SH-SY5Y (cell line): ENCODE data around the gene FRAT1.

Experiments
- GATA2 ChIP-seq: IDR thresholded peaks from 2 replicates; pipeline ENCODE4 v1.6.1; 2011; ENCODE audit warnings: mild to moderate bottlenecking, low read depth, low read length
- GATA3 ChIP-seq: IDR thresholded peaks from 2 replicates; pipeline ENCODE4 v1.6.1; 2011; ENCODE audit warnings: low read depth, mild to moderate bottlenecking, low read length, moderate library complexity

The FRAT1 gene, protein sequence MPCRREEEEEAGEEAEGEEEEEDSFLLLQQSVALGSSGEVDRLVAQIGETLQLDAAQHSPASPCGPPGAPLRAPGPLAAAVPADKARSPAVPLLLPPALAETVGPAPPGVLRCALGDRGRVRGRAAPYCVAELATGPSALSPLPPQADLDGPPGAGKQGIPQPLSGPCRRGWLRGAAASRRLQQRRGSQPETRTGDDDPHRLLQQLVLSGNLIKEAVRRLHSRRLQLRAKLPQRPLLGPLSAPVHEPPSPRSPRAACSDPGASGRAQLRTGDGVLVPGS

DNA sequence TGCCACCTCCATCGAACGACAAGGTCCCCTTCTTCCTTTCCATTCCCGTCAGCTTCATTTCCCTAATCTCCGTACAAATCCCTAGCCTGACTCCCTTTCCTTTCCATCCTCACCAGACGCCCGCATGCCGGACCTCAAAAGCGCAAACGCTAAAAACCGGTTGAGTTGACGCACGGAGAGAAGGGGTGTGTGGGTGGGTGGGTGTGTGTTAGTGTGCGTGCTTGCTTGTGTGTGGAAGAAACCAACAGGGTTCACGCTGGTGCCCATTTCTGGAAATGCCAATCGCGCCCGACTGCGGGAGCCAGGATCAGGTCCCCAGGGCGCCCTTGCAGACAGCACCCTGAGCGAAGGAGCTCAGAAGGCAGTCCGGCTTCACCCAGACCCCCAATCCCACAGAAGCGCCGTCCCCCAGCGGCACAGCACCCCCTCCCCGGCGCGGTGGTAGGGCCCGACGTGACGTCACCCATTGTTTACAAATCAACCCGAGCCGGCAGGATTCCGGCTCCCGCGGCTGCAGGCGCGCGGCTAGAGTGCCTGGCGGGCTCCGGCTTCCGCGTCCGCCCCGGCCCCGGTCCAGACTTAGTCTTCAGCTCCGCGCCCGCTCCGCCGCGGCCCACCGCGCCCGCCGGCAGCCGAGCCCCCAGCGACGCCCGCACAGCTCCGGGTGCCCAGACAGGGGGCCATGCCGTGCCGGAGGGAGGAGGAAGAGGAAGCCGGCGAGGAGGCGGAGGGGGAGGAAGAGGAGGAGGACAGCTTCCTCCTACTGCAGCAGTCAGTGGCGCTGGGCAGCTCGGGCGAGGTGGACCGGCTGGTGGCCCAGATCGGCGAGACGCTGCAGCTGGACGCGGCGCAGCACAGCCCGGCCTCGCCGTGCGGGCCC, at the start of gene FRAT1:
TSS of gene FRAT1 (plus strand) at position 500 of the 880 bp plus-strand sequence. CDS start at position 683, 183 bp downstream.
- no peak for TF ChIP-seq GATA2
- no peak for TF ChIP-seq GATA3

DNA sequence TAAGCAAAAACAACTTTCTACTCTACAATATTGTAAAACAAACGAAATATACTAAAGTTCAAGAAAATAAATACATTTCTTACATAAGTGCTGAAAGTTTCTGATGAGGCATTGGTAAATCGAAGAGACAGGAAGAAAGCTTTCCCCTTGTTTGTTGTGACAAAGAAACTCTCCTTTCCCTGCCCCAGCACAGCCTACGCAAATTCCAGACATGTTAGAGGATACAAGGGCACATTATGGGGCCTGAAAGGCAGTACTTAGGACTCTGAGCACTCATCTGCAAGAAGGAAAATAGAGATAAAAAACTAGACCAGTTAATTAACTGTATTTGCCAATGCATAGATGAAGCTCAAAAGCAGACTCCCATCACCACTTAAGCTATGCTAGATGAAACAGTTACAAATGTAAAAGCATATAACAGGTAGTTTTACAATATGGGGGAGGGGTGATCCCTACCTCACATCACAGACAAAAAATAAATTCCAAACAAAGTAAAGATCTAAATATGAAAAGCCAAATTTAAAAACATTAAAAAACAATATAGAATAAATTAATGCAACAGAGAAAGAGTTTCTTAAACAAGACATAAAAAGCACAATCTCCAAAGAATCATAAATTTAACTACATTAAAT, 48.4 kb upstream of the FRAT1 start:
- TF ChIP-seq GATA2 (no peak), GATA3 (no peak)

DNA sequence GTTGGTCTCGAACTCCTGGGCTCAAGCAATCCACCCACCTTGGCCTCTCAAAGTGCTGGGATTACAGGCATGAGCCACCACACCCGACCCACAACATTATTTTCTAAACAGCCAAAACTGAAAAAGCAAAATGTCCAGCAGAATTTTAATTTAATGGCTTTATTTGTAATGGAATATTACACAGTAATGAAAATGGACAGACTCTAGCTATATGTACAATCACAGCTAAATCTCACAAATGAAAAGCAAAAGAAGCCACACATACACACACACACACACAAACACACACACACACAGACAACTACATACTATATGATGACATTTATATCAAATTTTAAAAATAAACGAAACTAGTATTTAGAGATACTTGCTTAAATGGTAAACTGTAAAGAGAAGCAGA, 45.4 kb upstream of the FRAT1 start:
- TF ChIP-seq GATA3 (no peak), GATA2 (no peak)

DNA sequence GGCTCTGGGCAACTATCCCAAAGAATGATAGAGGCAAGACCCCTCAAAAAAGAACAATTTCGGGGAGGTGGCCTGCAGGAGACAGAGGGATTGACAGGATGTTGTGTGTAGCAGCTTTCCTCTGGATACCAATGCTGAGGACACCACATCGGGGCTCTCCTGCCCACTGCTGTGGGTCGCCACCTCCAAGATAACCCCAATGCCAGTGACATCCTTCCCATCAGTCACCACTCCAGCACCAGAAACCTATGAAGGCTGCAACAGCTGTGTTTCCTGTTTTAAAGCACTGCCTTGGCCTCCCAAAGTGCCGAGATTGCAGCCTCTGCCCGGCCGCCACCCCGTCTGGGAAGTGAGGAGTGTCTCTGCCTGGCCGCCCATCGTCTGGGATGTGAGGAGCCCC, 44.2 kb upstream of the FRAT1 start:
- TF ChIP-seq GATA3 (no peak), GATA2 (no peak)

DNA sequence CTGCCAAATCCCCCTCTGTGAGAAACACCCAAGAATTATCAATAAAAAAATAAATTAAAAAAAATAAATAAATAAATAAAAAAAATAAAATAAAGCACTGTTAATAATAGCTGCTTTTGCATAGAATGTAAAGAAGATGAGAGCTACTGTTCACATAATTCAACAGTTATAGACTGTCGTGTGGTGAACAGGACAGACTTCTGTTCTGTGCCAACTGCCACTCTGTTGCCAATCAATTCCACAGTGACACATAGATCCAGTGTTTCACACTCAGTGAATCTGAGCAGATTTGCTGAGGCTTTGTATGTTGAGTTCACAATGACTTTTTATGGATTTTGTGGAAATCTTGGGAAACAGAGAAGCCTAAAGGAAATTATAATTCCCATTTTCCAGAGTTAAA, 41.5 kb upstream of the FRAT1 start:
- no peak for TF ChIP-seq GATA3
- no peak for TF ChIP-seq GATA2

DNA sequence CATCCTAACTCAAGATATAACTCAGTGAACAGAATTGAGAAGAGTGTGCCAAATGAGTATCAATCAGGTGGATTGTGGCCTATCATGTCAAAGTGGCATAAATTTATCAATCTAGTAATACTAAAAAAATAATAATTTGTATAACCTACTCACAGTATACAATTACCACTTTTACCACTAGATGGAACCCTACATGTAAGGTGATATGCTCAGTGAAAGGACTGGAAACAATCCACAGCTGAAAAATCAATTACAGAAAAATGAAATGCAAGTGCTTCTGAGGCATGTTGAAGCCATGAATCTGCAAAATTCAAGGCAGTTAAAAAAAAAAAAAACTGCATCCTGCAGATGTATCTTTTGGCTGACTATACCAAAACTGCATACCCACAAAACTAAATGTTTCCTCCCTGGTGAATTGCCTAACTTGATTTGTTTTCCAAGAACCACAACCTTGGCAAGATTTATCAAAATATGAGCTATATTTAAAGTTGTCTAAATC, 40.5 kb upstream of the FRAT1 start:
- TF ChIP-seq GATA2, result no peak
- TF ChIP-seq GATA3, result no peak

DNA sequence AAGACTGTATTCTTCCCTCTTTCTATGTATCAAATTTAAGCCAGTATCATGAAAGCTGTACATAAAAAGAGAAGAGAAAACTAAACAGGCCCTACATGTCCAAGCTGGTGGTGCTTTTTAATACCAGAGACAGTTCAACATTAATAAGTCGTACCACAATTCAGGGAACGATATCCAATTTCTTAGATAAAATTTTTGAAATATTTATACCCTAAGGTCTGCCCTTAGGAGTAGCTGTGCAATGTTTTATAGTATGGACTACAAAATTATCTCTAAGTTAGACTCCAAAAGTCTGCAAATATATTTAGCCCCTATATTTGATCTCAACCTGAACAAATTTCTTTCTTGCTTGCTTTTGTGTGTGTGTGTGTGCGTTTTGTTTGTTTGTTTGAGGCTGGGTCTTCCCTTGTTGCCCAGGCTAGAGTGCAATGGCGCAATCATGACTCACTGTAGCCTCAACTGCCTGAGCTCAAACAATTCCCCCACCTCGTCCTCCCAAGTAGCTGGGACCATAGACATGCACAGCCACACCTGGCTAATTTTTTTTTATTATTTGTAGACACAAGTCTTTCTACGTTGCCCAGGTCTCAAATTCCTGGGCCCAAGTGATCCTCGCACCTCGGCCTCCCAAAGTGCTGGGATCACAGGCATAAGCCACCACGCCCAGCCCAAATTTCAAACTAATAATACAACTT, 39.8 kb upstream of the FRAT1 start:
- no peak for TF ChIP-seq GATA3
- no peak for TF ChIP-seq GATA2

DNA sequence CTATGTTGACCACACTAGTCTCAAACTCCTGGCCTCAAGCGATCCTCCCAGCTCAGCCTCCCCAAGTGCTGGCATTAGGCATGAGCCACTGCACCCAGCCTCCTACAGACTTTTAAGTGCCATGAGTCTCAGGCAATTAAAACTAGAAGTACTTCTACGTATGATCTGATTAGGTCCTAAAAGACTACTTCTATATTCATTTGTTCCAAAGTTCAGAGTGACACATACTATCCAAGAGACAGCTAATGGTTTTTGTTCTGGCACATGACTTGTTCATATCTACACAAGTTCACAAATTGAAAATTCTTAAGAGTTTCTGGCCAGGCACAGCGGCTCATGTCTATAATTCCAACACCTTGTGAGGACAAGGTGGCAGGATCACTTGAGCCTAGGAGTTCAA, 38.3 kb upstream of the FRAT1 start:
- TF ChIP-seq GATA2, result no peak
- no peak for TF ChIP-seq GATA3

DNA sequence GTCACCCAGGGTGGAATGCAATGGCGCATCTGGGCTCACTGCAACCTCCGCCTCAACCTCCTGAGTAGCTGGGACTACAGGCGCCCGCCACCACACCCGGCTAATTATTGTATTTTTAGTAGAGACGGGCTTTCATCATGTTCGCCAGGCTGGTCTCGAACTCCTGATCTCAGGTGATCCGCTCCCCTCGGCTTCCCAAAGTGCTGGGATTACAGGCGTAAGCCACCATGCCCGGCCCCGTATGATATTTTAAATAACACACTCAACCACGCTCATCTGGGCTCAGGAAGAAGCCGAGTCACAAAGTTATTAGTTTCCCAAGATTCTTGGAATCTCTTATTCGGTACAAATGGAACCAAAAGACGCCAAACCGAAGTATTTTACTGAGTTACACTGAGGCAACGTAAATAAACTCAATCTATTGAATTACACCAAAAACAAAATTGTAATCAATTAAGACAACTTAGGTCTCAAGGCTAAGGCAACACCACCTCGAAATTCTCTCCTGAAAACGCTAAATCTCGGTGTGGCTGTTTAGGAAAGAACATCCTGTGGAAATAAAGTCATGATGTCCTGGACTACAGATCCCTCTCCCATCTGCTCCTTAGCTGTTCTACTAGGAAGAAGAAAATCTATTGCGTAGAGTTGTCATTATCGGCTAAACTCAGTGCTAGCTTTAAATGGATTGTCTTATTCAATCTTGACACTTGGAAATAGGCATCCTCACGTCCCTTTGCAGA, 27.5 kb upstream of the FRAT1 start:
- TF ChIP-seq GATA2 (no peak), GATA3 (no peak)

DNA sequence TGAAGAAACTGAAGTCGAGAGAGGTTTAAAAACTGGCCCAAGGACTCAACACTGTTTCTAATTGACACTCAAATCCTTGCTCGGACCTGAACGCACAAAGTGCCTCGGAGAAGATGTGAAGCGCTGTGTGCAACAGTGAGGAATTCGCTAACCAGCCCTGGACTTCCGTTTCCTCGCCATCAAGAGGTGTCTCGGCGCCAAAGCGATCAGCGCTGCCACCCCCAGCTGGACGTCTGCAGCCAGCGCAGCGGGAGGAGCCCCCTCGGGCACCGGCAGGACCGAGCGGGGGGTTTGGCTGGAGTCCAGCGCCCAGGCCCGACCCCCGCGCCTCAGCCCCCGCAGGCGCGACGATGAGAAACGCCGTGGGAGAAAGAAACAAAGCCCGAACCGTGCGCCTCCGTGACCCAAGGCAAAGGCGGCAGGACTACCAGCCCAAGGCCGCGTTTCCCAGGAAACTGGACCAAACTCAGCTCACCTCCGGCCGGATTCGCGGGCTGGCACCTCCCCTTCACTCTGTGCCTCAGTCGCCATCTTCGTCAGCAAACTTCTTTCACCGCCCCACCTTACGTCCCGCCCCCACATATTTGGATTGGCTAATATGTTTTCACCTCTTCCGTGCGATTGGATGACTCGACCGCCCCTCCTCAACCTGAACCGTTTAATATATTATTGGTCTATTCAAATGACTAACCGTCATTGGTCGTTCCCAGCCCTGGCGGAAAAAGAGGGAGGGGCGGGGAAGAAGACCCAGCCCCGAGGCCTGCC, 26.8 kb upstream of the FRAT1 start, which contains the start of gene ARHGAP19:
TSS of gene ARHGAP19 (minus strand) at position 541 of the 765 bp plus-strand sequence. CDS start at position 531, 10 bp downstream.
- TF ChIP-seq GATA3 (no peak), GATA2 (no peak; the same call in 1 of the 2 replicates)

DNA sequence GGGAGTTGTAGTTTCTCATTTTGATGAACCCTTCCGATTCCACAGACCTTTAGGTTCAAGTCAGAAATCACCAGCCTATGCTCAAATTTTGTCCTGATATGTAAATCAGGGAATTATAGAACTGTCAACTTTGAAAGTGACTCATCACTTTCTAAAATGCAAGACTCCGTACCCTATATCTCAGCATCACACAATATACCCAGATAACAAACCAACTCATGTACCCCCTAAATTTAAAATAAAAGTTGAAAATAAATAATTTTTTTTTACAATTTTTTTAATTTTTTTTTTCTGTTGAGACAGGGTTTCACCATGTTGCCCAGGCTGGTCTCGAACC, 26.2 kb upstream of the FRAT1 start:
- no peak for TF ChIP-seq GATA2
- TF ChIP-seq GATA3, result no peak

DNA sequence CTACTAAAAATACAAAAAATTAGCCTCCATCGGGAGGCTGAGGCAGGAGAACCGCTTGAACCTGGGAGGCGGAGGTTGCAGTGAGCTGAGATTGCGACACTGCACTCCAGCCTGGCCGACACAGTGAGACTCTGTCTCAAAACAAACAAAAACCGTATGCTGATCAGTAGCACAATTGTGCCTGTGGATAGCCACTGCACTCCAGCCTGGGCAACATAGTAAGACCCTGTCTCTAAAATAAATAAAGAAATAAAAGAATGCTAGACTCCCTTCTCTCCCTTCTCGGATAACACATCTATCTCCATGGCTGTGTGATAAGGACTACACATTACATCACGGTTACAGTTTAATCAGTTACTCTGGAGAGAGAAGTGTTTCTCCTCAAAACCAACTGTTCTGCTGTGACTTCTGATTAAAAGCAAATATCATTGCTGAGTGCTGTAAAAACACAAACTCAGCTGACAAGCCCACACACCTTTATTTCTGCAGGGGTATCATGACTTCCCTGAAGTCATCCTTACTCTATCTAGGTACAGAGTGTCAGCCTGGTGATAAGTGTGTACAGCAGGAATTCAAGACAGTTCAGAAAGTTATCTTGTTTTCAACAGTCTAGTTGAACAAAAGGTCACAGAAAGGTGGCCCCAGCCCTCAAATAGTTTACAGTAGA, 21.4 kb upstream of the FRAT1 start:
- no peak for TF ChIP-seq GATA3
